Activated T-helper 17 cell treated with anti-CD3 and anti-CD28 coated beads, Interleukin-2, amount 50 U/mL, for 72 hours (primary cell): ENCODE results near the gene NBAS. TPM values are rescaled to one million over a fixed set of nuclear protein-coding genes. Genes with fewer than 3 reads are reported as not detected.
"Not testable (repeated sequence)": the region's sequence is repeated elsewhere in the genome, so short reads cannot be mapped to it uniquely, and the experiment has no call there.

Experiments used
- ATAC-seq: fragments of 150-1000 bp; cut with Tn5 transposase; replicated peaks from 2 replicates; pipeline ENCODE4 v1.10.0; 2021; ENCODE audit warnings: mild to moderate bottlenecking, moderate library complexity
- H3K27ac Mint-ChIP-seq: one replicate; pipeline ENCODE4 v1.8.0; 2022; ENCODE audit warnings: mixed read lengths
- H3K27me3 Mint-ChIP-seq: one replicate; pipeline ENCODE4 v1.8.0; 2022; ENCODE audit warnings: mixed read lengths
- H3K36me3 Mint-ChIP-seq: one replicate; pipeline ENCODE4 v1.8.0; 2022; ENCODE audit warnings: low read depth, mild to moderate bottlenecking, mixed read lengths
- H3K4me1 Mint-ChIP-seq: one replicate; pipeline ENCODE4 v1.8.0; 2022; ENCODE audit warnings: mixed read lengths
- H3K4me3 Mint-ChIP-seq: one replicate; pipeline ENCODE4 v1.8.0; 2022; ENCODE audit warnings: mild to moderate bottlenecking, mixed read lengths
- H3K9me3 Mint-ChIP-seq: one replicate; pipeline ENCODE4 v1.8.0; 2022; ENCODE audit warnings: mixed read lengths
- total RNA-seq, 2 donors: library from RNA; stranded (reverse); gene quantifications; one replicate each; pipeline ENCODE4 v1.2.3, GENCODE V29; 2022

The NBAS gene
- total RNA-seq, 2 donors from 2014 or later, result 36.3 to 39.5 TPM

- no peak overlapping the region for H3K4me3 Mint-ChIP-seq
- no peak for ATAC-seq
- no peaks in the 10 kb centered on the region for H3K27me3 Mint-ChIP-seq
- no peak overlapping the region for H3K27ac Mint-ChIP-seq
- H3K9me3 Mint-ChIP-seq, result no peaks in the 10 kb centered on the region
- H3K4me1 Mint-ChIP-seq, result peaks cover 8% of the 10 kb centered on the region
- H3K36me3 Mint-ChIP-seq, result peaks cover 98% of the 10 kb centered on the region
Observed at GRCh38 chr2:15507697-15508096, 53.4 kb downstream of the NBAS start.

GRCh38 chr2:15507061-15507460 lies 54.1 kb downstream of the NBAS start:
- peaks cover 98% of the 10 kb centered on the region for H3K36me3 Mint-ChIP-seq
- no peak for ATAC-seq
- peaks cover 8% of the 10 kb centered on the region for H3K4me1 Mint-ChIP-seq
- no peaks in the 10 kb centered on the region for H3K27me3 Mint-ChIP-seq
- no peak overlapping the region for H3K27ac Mint-ChIP-seq
- no peak overlapping the region for H3K4me3 Mint-ChIP-seq
- no peaks in the 10 kb centered on the region for H3K9me3 Mint-ChIP-seq

- peaks cover 8% of the 10 kb centered on the region for H3K4me1 Mint-ChIP-seq
- no peak overlapping the region for H3K27ac Mint-ChIP-seq
- H3K9me3 Mint-ChIP-seq, result no peaks in the 10 kb centered on the region
- no peaks in the 10 kb centered on the region for H3K27me3 Mint-ChIP-seq
- H3K4me3 Mint-ChIP-seq, result no peak overlapping the region
- ATAC-seq, result no peak
- peaks cover 94% of the 10 kb centered on the region for H3K36me3 Mint-ChIP-seq
Observed at GRCh38 chr2:15506229-15506819, 54.8 kb downstream of the NBAS start.

GRCh38 chr2:15504882-15505663 lies 56.1 kb downstream of the NBAS start:
- Mint-ChIP-seq H3K4me1 (peaks cover 8% of the 10 kb centered on the region), H3K27me3 (no peaks in the 10 kb centered on the region), H3K9me3 (no peaks in the 10 kb centered on the region), H3K36me3 (peaks cover 81% of the 10 kb centered on the region), H3K4me3 (no peak overlapping the region), H3K27ac (no peak overlapping the region)
- no peak for ATAC-seq

- not testable (repeated sequence) for ATAC-seq, H3K4me3 Mint-ChIP-seq, H3K9me3 Mint-ChIP-seq, H3K27me3 Mint-ChIP-seq, H3K27ac Mint-ChIP-seq, H3K4me1 Mint-ChIP-seq
- peaks cover 63% of the 10 kb centered on the region for H3K36me3 Mint-ChIP-seq
Observed at GRCh38 chr2:15499251-15499650, 61.9 kb downstream of the NBAS start.

- Mint-ChIP-seq H3K27me3 (no peaks in the 10 kb centered on the region), H3K4me3 (no peak overlapping the region), H3K27ac (no peak overlapping the region), H3K4me1 (no peaks in the 10 kb centered on the region), H3K36me3 (peaks cover 56% of the 10 kb centered on the region), H3K9me3 (no peaks in the 10 kb centered on the region)
- no peak for ATAC-seq
Observed at GRCh38 chr2:15498554-15498953, 62.6 kb downstream of the NBAS start.

GRCh38 chr2:15494877-15495276 lies 66.3 kb downstream of the NBAS start:
- H3K27me3 Mint-ChIP-seq, result no peaks in the 10 kb centered on the region
- no peak overlapping the region for H3K4me3 Mint-ChIP-seq
- H3K9me3 Mint-ChIP-seq, result no peaks in the 10 kb centered on the region
- no peak for ATAC-seq
- no peaks in the 10 kb centered on the region for H3K4me1 Mint-ChIP-seq
- peaks cover 65% of the 10 kb centered on the region for H3K36me3 Mint-ChIP-seq
- no peak overlapping the region for H3K27ac Mint-ChIP-seq

GRCh38 chr2:15492773-15493325 lies 68.3 kb downstream of the NBAS start:
- Mint-ChIP-seq H3K27ac (no peak overlapping the region), H3K9me3 (no peaks in the 10 kb centered on the region), H3K27me3 (no peaks in the 10 kb centered on the region), H3K4me1 (no peaks in the 10 kb centered on the region), H3K4me3 (no peak overlapping the region), H3K36me3 (peaks cover 71% of the 10 kb centered on the region)
- ATAC-seq, result no peak

GRCh38 chr2:15486770-15487169 lies 74.4 kb downstream of the NBAS start:
- Mint-ChIP-seq H3K4me1 (no peaks in the 10 kb centered on the region), H3K27ac (no peak overlapping the region), H3K27me3 (no peaks in the 10 kb centered on the region), H3K4me3 (no peak overlapping the region), H3K9me3 (no peaks in the 10 kb centered on the region), H3K36me3 (peaks cover 87% of the 10 kb centered on the region)
- ATAC-seq, result no peak

GRCh38 chr2:15485949-15486348 lies 75.2 kb downstream of the NBAS start:
- ATAC-seq, result no peak
- Mint-ChIP-seq H3K27ac (no peak overlapping the region), H3K4me3 (no peak overlapping the region), H3K36me3 (peaks cover 87% of the 10 kb centered on the region), H3K9me3 (no peaks in the 10 kb centered on the region), H3K4me1 (no peaks in the 10 kb centered on the region), H3K27me3 (no peaks in the 10 kb centered on the region)

GRCh38 chr2:15481000-15481399 lies 80.1 kb downstream of the NBAS start:
- Mint-ChIP-seq H3K36me3 (peaks cover 67% of the 10 kb centered on the region), H3K9me3 (no peaks in the 10 kb centered on the region), H3K4me3 (no peak overlapping the region), H3K27me3 (no peaks in the 10 kb centered on the region), H3K27ac (no peak overlapping the region), H3K4me1 (no peaks in the 10 kb centered on the region)
- no peak for ATAC-seq

- H3K4me3 Mint-ChIP-seq, result no peak overlapping the region
- no peak for ATAC-seq
- H3K27ac Mint-ChIP-seq, result no peak overlapping the region
- no peaks in the 10 kb centered on the region for H3K9me3 Mint-ChIP-seq
- H3K36me3 Mint-ChIP-seq, result peaks cover 65% of the 10 kb centered on the region
- no peaks in the 10 kb centered on the region for H3K4me1 Mint-ChIP-seq
- no peaks in the 10 kb centered on the region for H3K27me3 Mint-ChIP-seq
Observed at GRCh38 chr2:15480552-15480951, 80.6 kb downstream of the NBAS start.

GRCh38 chr2:15472876-15473275 lies 88.3 kb downstream of the NBAS start:
- ATAC-seq, result no peak
- H3K36me3 Mint-ChIP-seq, result peaks cover 86% of the 10 kb centered on the region
- no peak overlapping the region for H3K4me3 Mint-ChIP-seq
- H3K27me3 Mint-ChIP-seq, result no peaks in the 10 kb centered on the region
- no peaks in the 10 kb centered on the region for H3K4me1 Mint-ChIP-seq
- peaks cover 4% of the 10 kb centered on the region for H3K9me3 Mint-ChIP-seq
- no peak overlapping the region for H3K27ac Mint-ChIP-seq

- Mint-ChIP-seq H3K4me3 (no peak overlapping the region), H3K36me3 (peaks cover 92% of the 10 kb centered on the region)
- no peak for ATAC-seq
Observed at GRCh38 chr2:15472133-15472532, 89.0 kb downstream of the NBAS start.

GRCh38 chr2:15471606-15472005 lies 89.5 kb downstream of the NBAS start:
- no peak for ATAC-seq
- Mint-ChIP-seq H3K9me3 (peaks cover 4% of the 10 kb centered on the region), H3K36me3 (peaks cover 95% of the 10 kb centered on the region), H3K27me3 (no peaks in the 10 kb centered on the region), H3K4me3 (no peak overlapping the region), H3K4me1 (no peaks in the 10 kb centered on the region), H3K27ac (no peak overlapping the region)

More at GRCh38 chr2:15472133-15472532, 89.0 kb downstream of the NBAS start:
- peaks cover 4% of the 10 kb centered on the region for H3K9me3 Mint-ChIP-seq
- no peaks in the 10 kb centered on the region for H3K27me3 Mint-ChIP-seq
- H3K27ac Mint-ChIP-seq, result no peak overlapping the region
- no peaks in the 10 kb centered on the region for H3K4me1 Mint-ChIP-seq
